Measurements from ENCODE around the gene KLK2. TPM values are rescaled to one million over a fixed set of nuclear protein-coding genes. Genes with fewer than 3 reads are reported as not detected.
A peak's percentile ranks its signal among the peaks of the same experiment; 100 is the strongest.

The KLK2 gene
- total RNA-seq, 2 donors from 2014 or later, result not detected

DNA sequence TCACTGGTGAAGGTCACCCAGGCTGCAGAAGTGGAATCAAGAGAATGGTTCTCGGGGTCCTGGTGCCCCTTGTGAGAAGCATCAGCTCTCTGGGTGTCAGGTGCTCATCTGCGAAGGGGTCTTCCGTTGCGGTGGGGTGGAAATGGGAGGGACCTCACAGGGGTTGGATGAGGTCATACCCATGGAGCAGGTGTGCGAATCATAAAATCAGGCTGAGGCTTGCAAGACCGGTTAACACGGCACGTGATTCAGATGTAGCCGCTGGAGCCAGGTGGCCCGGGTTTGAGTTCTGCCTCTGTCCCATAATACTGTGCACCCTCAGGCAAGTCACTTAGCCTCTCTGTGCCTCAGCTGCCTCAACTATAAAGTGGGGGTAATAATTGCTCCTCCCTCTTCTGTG, 35.9 kb upstream of the KLK2 start:
- peak overlapping the region; percentile 92 for H3K4me3 Mint-ChIP-seq
- H3K36me3 Mint-ChIP-seq (ENCODE audit: low read depth), result peaks cover 2% of the 10 kb centered on the region
- H3K4me1 Mint-ChIP-seq, result peaks cover 6% of the 10 kb centered on the region
- peaks cover 38% of the 10 kb centered on the region for H3K27me3 Mint-ChIP-seq
- H3K27ac Mint-ChIP-seq, result no peak overlapping the region
- DNase-seq (no peak), ATAC-seq (no peak)
- no peaks in the 10 kb centered on the region for H3K9me3 ChIP-seq (ENCODE audit: control insufficient read depth, low read length, poor library complexity, severe bottlenecking)

DNA sequence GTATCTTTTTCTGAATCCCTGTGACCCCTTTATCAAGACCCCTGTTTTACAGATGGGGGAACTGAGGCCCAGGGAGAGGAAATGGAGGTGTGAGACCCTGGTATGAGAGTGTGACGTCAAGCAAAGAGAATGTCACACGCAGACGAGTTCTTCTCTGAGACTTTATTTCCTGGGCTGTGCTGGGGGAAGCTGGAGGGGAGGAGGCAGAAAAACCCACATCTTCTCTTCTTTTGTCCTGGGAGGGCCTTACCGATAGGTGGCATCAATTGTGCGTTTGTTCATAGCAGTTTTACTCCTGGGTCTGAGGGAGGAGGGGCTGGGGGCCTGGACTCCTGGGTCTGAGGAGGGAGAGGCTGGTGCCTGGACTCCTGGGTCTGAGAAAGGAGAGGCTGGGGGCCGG, 35.0 kb upstream of the KLK2 start:
- no peaks in the 10 kb centered on the region for H3K9me3 ChIP-seq (ENCODE audit: control insufficient read depth, low read length, poor library complexity, severe bottlenecking)
- Mint-ChIP-seq H3K36me3 (ENCODE audit: low read depth) (peaks cover 2% of the 10 kb centered on the region), H3K4me1 (peaks cover 6% of the 10 kb centered on the region), H3K4me3 (no peak overlapping the region), H3K27me3 (peaks cover 30% of the 10 kb centered on the region), H3K27ac (no peak overlapping the region)
- DNase-seq (no peak), ATAC-seq (no peak)

DNA sequence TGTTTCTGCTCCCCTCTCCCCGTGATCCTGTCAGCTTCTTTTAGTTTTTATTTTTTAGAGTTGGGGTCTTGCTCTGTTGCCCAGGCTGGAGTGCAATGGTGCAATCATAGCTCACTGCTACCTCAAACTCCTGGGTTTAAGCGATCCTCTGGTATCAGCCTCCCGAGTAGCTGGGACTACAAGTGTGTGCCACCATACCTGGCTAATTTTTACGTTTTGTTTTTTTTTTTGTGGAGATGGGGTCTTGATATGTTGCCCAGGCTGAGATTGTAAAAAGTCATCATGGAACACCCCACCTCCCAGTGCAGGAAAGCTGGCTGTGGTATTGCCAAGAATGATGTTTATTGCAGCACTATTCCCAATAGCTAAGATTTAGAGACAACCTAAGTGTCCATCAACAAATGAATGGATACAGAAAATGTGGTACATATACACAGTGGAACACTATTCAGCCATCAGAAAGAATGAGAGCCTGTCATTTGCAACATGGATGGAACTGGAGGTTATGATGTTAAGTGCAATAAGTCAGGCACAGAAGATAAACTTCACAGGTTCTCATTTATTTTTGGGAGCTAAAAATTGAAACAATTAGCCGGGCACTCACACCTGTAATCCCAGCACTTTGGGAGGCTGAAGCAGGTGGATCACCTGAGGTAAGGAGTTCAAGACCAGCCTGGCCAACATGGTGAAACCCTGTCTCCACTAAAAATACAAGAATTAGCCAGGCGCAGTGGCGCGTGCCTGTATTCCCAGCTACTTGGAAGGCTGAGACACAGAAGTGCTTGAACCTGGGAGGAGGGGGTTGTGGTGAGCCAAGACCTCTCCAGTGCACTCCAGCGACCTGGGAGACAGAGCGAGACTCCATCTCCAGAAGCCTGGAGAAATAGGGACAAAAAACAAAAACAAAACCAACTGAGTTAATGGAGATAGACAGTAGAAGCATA, 33.3 kb upstream of the KLK2 start:
- ATAC-seq (no peak), DNase-seq (no peak)
- peak overlapping the region; percentile 25 for H3K4me3 Mint-ChIP-seq
- peak overlapping the region; percentile 55 for H3K27ac Mint-ChIP-seq
- H3K36me3 Mint-ChIP-seq (ENCODE audit: low read depth), result peaks cover 2% of the 10 kb centered on the region
- H3K4me1 Mint-ChIP-seq, result peaks cover 6% of the 10 kb centered on the region
- H3K27me3 Mint-ChIP-seq, result peaks cover 26% of the 10 kb centered on the region
- H3K9me3 ChIP-seq (ENCODE audit: control insufficient read depth, low read length, poor library complexity, severe bottlenecking), result no peaks in the 10 kb centered on the region

DNA sequence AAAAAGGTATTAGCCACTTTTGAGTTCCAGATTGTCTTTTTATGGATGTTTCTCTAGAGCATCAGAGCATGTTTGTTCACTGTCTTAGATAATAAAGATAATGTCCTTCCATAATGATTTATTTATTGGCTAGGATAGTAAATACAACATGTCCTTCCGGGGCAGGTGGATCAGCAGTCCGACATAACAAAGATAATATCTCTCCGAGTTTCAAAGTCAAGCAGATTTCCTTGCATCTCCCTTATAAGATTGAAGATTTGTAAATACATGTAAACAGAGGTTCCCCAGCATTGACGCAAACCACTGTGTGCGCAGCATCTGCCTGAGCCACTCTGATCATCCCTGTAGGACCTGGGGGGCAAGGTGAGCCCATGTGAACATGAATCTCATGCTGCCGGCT, 31.1 kb upstream of the KLK2 start:
- peaks cover 14% of the 10 kb centered on the region for H3K27me3 Mint-ChIP-seq
- no peaks in the 10 kb centered on the region for H3K9me3 ChIP-seq (ENCODE audit: control insufficient read depth, low read length, poor library complexity, severe bottlenecking)
- H3K36me3 Mint-ChIP-seq (ENCODE audit: low read depth), result peaks cover 2% of the 10 kb centered on the region
- ATAC-seq, result no peak
- H3K4me3 Mint-ChIP-seq, result no peak overlapping the region
- H3K4me1 Mint-ChIP-seq, result no peaks in the 10 kb centered on the region
- no peak overlapping the region for H3K27ac Mint-ChIP-seq
- no peak for DNase-seq

DNA sequence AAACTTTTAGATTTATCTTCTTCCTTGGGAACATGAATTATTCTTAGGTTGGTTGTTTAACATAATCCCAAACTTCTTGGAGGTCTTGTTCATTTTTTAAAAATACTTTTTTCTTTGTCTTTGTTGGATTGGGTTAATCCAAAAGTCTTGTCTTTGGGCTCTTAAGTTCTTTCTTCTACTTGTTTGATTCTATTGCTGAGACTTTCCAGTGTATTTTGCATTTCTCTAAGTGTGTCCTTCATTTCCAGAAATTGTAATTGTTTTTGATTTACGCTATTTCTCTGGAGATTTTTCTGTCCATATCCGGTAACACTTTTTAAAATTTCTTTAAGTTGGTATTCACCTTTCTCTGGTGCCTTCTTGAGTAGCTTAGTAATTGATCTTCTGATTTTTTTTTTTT, 30.0 kb upstream of the KLK2 start:
- H3K4me3 Mint-ChIP-seq, result no peak overlapping the region
- ATAC-seq (no peak), DNase-seq (no peak)
- H3K4me1 Mint-ChIP-seq, result no peaks in the 10 kb centered on the region
- no peak overlapping the region for H3K27ac Mint-ChIP-seq
- peaks cover 7% of the 10 kb centered on the region for H3K27me3 Mint-ChIP-seq
- H3K36me3 Mint-ChIP-seq (ENCODE audit: low read depth), result peaks cover 2% of the 10 kb centered on the region
- H3K9me3 ChIP-seq (ENCODE audit: control insufficient read depth, low read length, poor library complexity, severe bottlenecking), result no peaks in the 10 kb centered on the region

DNA sequence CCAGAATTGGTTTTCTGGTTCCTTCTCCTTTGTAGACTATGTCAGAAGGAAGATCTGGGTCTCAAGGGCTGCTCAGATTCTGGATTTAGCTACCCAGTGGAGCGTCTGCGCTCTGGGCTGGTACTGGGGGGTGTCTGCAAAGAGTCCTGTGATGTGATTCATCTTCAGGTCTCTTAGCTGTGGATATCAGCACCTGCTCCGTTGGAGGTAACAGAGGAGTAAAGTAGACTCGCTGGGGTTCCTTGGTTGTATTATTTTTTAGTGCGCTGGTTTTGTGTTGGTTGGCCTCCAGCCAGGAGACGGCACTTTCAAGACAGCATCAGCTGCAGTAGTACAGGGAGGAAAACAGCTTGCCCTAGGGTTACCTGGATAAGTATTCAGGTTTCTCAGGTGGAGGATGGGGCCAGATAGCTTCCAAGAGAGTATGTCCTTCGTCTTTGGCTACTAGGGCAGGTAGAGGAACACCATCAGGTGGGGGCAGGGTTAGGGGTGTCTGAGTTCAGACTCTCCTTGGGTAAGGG, 29.5 kb upstream of the KLK2 start:
- no peaks in the 10 kb centered on the region for H3K9me3 ChIP-seq (ENCODE audit: control insufficient read depth, low read length, poor library complexity, severe bottlenecking)
- H3K4me3 Mint-ChIP-seq, result no peak overlapping the region
- H3K36me3 Mint-ChIP-seq (ENCODE audit: low read depth), result peaks cover 2% of the 10 kb centered on the region
- no peaks in the 10 kb centered on the region for H3K4me1 Mint-ChIP-seq
- ATAC-seq (no peak), DNase-seq (no peak)
- H3K27me3 Mint-ChIP-seq, result peaks cover 10% of the 10 kb centered on the region
- H3K27ac Mint-ChIP-seq, result no peak overlapping the region

DNA sequence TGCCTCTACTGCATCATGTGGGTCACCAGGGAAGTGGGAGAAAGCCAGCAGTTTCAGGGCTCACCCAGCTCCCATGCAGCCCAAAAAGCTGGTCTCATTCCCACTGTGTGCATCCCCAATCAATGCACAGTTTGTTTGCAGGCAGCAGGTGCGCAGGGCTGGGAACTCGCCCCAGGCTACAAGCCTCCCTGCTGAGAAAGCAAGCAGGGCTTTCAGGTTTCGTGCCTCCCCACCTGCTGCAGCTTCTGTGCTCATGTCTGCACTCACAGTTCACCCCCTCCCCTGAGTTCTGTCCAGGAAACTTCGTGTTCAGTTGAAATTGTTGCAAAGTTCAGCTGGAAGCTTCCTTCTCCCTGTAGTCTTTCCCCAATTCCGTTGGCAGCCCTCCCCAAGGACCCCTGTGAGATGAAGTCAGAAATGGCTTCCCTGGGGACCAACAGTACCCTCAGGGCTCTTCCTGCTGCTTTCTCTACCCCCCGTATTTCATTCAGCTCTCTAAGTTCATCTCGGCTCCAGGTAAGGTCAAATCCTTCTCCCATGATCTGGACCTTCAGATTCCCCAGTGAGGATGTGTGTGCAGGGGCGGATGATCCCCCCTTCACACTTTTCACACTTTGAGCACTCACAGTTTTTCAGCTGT, 28.8 kb upstream of the KLK2 start:
- ATAC-seq (no peak), DNase-seq (no peak)
- Mint-ChIP-seq H3K36me3 (ENCODE audit: low read depth) (peaks cover 2% of the 10 kb centered on the region), H3K4me3 (no peak overlapping the region), H3K4me1 (no peaks in the 10 kb centered on the region), H3K27ac (no peak overlapping the region), H3K27me3 (peaks cover 16% of the 10 kb centered on the region)
- no peaks in the 10 kb centered on the region for H3K9me3 ChIP-seq (ENCODE audit: control insufficient read depth, low read length, poor library complexity, severe bottlenecking)

DNA sequence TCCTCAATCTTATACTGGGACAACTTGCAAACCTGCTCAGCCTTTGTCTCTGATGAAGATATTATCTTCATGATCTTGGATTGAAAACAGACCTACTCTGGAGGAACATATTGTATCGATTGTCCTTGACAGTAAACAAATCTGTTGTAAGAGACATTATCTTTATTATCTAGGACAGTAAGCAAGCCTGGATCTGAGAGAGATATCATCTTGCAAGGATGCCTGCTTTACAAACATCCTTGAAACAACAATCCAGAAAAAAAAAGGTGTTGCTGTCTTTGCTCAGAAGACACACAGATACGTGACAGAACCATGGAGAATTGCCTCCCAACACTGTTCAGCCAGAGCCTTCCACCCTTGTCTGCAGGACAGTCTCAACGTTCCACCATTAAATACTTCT, 22.5 kb upstream of the KLK2 start:
- peaks cover 64% of the 10 kb centered on the region for H3K27me3 Mint-ChIP-seq
- no peak overlapping the region for H3K4me3 Mint-ChIP-seq
- DNase-seq (no peak), ATAC-seq (no peak)
- H3K36me3 Mint-ChIP-seq (ENCODE audit: low read depth), result peaks cover 10% of the 10 kb centered on the region
- no peak overlapping the region for H3K27ac Mint-ChIP-seq
- no peaks in the 10 kb centered on the region for H3K9me3 ChIP-seq (ENCODE audit: control insufficient read depth, low read length, poor library complexity, severe bottlenecking)
- peaks cover 2% of the 10 kb centered on the region for H3K4me1 Mint-ChIP-seq

DNA sequence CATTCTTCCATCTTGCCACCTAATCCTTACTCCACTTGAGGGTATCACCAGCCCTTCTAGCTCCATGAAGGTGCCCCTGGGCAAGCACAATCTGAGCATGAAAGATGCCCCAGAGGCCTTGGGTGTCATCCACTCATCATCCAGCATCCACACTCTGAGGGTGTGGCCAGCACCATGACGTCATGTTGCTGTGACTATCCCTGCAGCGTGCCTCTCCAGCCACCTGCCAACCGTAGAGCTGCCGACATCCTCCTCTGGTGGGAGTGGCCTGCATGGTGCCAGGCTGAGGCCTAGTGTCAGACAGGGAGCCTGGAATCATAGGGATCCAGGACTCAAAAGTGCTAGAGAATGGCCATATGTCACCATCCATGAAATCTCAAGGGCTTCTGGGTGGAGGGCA, 21.6 kb upstream of the KLK2 start:
- no peak overlapping the region for H3K4me3 Mint-ChIP-seq
- peaks cover 13% of the 10 kb centered on the region for H3K36me3 Mint-ChIP-seq (ENCODE audit: low read depth)
- peaks cover 2% of the 10 kb centered on the region for H3K4me1 Mint-ChIP-seq
- DNase-seq (no peak), ATAC-seq (no peak)
- no peaks in the 10 kb centered on the region for H3K9me3 ChIP-seq (ENCODE audit: control insufficient read depth, low read length, poor library complexity, severe bottlenecking)
- H3K27ac Mint-ChIP-seq, result no peak overlapping the region
- peaks cover 73% of the 10 kb centered on the region for H3K27me3 Mint-ChIP-seq

DNA sequence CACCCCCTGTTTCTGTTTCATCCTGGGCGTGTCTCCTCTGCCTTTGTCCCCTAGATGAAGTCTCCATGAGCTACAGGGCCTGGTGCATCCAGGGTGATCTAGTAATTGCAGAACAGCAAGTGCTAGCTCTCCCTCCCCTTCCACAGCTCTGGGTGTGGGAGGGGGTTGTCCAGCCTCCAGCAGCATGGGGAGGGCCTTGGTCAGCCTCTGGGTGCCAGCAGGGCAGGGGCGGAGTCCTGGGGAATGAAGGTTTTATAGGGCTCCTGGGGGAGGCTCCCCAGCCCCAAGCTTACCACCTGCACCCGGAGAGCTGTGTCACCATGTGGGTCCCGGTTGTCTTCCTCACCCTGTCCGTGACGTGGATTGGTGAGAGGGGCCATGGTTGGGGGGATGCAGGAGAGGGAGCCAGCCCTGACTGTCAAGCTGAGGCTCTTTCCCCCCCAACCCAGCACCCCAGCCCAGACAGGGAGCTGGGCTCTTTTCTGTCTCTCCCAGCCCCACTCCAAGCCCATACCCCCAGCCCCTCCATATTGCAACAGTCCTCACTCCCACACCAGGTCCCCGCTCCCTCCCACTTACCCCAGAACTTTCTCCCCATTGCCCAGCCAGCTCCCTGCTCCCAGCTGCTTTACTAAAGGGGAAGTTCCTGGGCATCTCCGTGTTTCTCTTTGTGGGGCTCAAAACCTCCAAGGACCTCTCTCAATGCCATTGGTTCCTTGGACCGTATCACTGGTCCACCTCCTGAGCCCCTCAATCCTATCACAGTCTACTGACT, 18.4 kb upstream of the KLK2 start, which contains the start of gene KLK3:
Gene KLK3, plus strand, starts transcription at position 280 of the 775 bp plus-strand sequence. Its CDS starts 41 bp downstream, at position 321.
- Mint-ChIP-seq H3K27ac (no peak within 1 kb of the TSS), H3K27me3 (peaks cover 85% of the 10 kb centered on the region), H3K36me3 (ENCODE audit: low read depth) (peaks cover 22% of the 10 kb centered on the region), H3K4me1 (peaks cover 6% of the 10 kb centered on the region), H3K4me3 (no peak within 1 kb of the TSS)
- ATAC-seq (no peak), DNase-seq (no peak)
- H3K9me3 ChIP-seq (ENCODE audit: control insufficient read depth, low read length, poor library complexity, severe bottlenecking), result no peaks in the 10 kb centered on the region

DNA sequence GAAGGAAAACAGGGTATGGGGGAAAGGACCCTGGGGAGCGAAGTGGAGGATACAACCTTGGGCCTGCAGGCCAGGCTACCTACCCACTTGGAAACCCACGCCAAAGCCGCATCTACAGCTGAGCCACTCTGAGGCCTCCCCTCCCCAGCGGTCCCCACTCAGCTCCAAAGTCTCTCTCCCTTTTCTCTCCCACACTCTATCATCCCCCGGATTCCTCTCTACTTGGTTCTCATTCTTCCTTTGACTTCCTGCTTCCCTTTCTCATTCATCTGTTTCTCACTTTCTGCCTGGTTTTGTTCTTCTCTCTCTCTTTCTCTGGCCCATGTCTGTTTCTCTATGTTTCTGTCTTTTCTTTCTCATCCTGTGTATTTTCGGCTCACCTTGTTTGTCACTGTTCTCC, 15.9 kb upstream of the KLK2 start:
- H3K27me3 Mint-ChIP-seq, result peaks cover 82% of the 10 kb centered on the region
- H3K36me3 Mint-ChIP-seq (ENCODE audit: low read depth), result peaks cover 19% of the 10 kb centered on the region
- no peaks in the 10 kb centered on the region for H3K9me3 ChIP-seq (ENCODE audit: control insufficient read depth, low read length, poor library complexity, severe bottlenecking)
- no peak for ATAC-seq
- no peak for DNase-seq
- no peak overlapping the region for H3K27ac Mint-ChIP-seq
- peaks cover 6% of the 10 kb centered on the region for H3K4me1 Mint-ChIP-seq
- no peak overlapping the region for H3K4me3 Mint-ChIP-seq

DNA sequence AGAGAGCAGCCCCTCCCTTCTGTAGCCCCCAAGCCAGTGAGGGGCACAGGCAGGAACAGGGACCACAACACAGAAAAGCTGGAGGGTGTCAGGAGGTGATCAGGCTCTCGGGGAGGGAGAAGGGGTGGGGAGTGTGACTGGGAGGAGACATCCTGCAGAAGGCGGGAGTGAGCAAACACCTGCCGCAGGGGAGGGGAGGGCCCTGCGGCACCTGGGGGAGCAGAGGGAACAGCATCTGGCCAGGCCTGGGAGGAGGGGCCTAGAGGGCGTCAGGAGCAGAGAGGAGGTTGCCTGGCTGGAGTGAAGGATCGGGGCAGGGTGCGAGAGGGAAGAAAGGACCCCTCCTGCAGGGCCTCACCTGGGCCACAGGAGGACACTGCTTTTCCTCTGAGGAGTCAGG, 14.4 kb upstream of the KLK2 start:
- no peaks in the 10 kb centered on the region for H3K9me3 ChIP-seq (ENCODE audit: control insufficient read depth, low read length, poor library complexity, severe bottlenecking)
- H3K36me3 Mint-ChIP-seq (ENCODE audit: low read depth), result peaks cover 18% of the 10 kb centered on the region
- H3K4me3 Mint-ChIP-seq, result no peak overlapping the region
- peaks cover 6% of the 10 kb centered on the region for H3K4me1 Mint-ChIP-seq
- peaks cover 82% of the 10 kb centered on the region for H3K27me3 Mint-ChIP-seq
- ATAC-seq (no peak), DNase-seq (no peak)
- H3K27ac Mint-ChIP-seq, result no peak overlapping the region

DNA sequence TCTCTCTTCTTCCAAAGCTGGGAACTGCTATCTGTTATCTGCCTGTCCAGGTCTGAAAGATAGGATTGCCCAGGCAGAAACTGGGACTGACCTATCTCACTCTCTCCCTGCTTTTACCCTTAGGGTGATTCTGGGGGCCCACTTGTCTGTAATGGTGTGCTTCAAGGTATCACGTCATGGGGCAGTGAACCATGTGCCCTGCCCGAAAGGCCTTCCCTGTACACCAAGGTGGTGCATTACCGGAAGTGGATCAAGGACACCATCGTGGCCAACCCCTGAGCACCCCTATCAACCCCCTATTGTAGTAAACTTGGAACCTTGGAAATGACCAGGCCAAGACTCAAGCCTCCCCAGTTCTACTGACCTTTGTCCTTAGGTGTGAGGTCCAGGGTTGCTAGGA, 13.4 kb upstream of the KLK2 start:
- Mint-ChIP-seq H3K27me3 (peaks cover 72% of the 10 kb centered on the region), H3K27ac (no peak overlapping the region), H3K4me3 (no peak overlapping the region), H3K36me3 (ENCODE audit: low read depth) (peaks cover 17% of the 10 kb centered on the region), H3K4me1 (peaks cover 6% of the 10 kb centered on the region)
- no peak for DNase-seq
- no peak for ATAC-seq
- H3K9me3 ChIP-seq (ENCODE audit: control insufficient read depth, low read length, poor library complexity, severe bottlenecking), result no peaks in the 10 kb centered on the region
